SK-N-SH (cell line): ENCODE results near the gene ASGR1. TPM values are rescaled to one million over a fixed set of nuclear protein-coding genes. Genes with fewer than 3 reads are reported as not detected.

Source experiments
- CTCF ChIA-PET: fragments of 300-600, 350-600 bp; formaldehyde crosslinking; extraction: SDS; loops from one replicate; lab custom pipeline; 2021; lab: Yijun Ruan, JAX
- POLR2A ChIA-PET: fragments of 350-600 bp; sonication (Branson Sonifier 250); formaldehyde crosslinking; extraction: SDS; loops from one replicate; lab custom pipeline; 2020; ENCODE audit warnings: antibody characterized with exemption, inconsistent platforms; lab: Yijun Ruan, JAX
- DNase-seq: peaks from one replicate; pipeline ENCODE4 v3.0.0; 2012
- H2AFZ ChIP-seq: fragments of 200-600 bp; sonication (generic); 2 replicates; pipeline ENCODE4 v1.8.1; 2016; ENCODE audit warnings: antibody characterized with exemption, mild to moderate bottlenecking, low read depth
- H3F3A ChIP-seq: fragments of 200-600 bp; sonication (generic); replicated peaks from 2 replicates; pipeline ENCODE3; 2016; ENCODE audit warnings: antibody characterized with exemption, mild to moderate bottlenecking; ENCODE audit not compliant: insufficient read depth
- H3K27ac ChIP-seq, 2 experiments: fragments of 200-500 bp in 1 of 2; fragments of 200-600 bp in 1 of 2; sonication (Bioruptor generic) in 1 of 2; sonication (generic), shearing (Covaris generic) in 1 of 2; 2 replicates each; pipeline versions ENCODE4 v1.5.1 to v1.6.1; 2014 to 2016; ENCODE audit warnings: low read depth in 2 of 2, inconsistent platforms in 1 of 2, low read length in 1 of 2, mild to moderate bottlenecking in 1 of 2, mixed read lengths in 1 of 2
- H3K27me3 ChIP-seq: fragments of 200-600 bp; sonication (generic), shearing (Covaris generic); 2 replicates; pipeline ENCODE4 v1.6.1; 2016; ENCODE audit warnings: mixed run types; ENCODE audit not compliant: insufficient read depth
- H3K36me3 ChIP-seq, 2 experiments: fragments of 200-500 bp in 1 of 2; fragments of 200-600 bp in 1 of 2; sonication (Bioruptor generic) in 1 of 2; sonication (generic) in 1 of 2; replicated peaks in 1 of 2; 2 replicates each; pipeline versions ENCODE3 to v1.5.1; 2014 to 2016; ENCODE audit warnings: low read length in 1 of 2, mild to moderate bottlenecking in 1 of 2; ENCODE audit not compliant: insufficient read depth in 2 of 2, control insufficient read depth in 1 of 2
- H3K4me1 ChIP-seq, 2 experiments: fragments of 200-500 bp in 1 of 2; fragments of 200-600 bp in 1 of 2; sonication (Bioruptor generic) in 1 of 2; sonication (generic), shearing (Covaris generic) in 1 of 2; 2 replicates each; pipeline versions ENCODE4 v1.5.1 to v1.6.1; 2014 to 2016; ENCODE audit warnings: low read depth in 1 of 2, low read length in 1 of 2, mixed run types in 1 of 2; ENCODE audit not compliant: insufficient read depth in 2 of 2, control insufficient read depth in 1 of 2
- H3K4me2 ChIP-seq: fragments of 200-600 bp; sonication (generic), shearing (Covaris generic); 2 replicates; pipeline ENCODE4 v1.6.1; 2017; ENCODE audit warnings: mixed run types
- H3K4me3 ChIP-seq, 2 experiments: fragments of 200-500 bp in 1 of 2; fragments of 200-600 bp in 1 of 2; sonication (Bioruptor generic) in 1 of 2; sonication (generic), shearing (Covaris generic) in 1 of 2; 2 replicates each; pipeline versions ENCODE4 v1.5.1 to v1.8.1; 2014 to 2016; ENCODE audit warnings: low read depth in 2 of 2, inconsistent platforms in 1 of 2, low read length in 1 of 2, mild to moderate bottlenecking in 1 of 2, mixed read lengths in 1 of 2, moderate library complexity in 1 of 2
- H3K79me2 ChIP-seq: fragments of 200-600 bp; sonication (generic); 2 replicates; pipeline ENCODE4 v1.8.1; 2017; ENCODE audit warnings: mild to moderate bottlenecking; ENCODE audit not compliant: insufficient read depth
- H3K9ac ChIP-seq: fragments of 200-600 bp; sonication (generic); 2 replicates; pipeline ENCODE4 v1.6.1; 2017; ENCODE audit warnings: mixed run types
- H3K9me2 ChIP-seq: fragments of 200-600 bp; sonication (generic); 2 replicates; pipeline ENCODE4 v1.6.1; 2017; ENCODE audit warnings: mixed run types
- H3K9me3 ChIP-seq: fragments of 200-600 bp; sonication (generic); 2 replicates; pipeline ENCODE4 v1.6.1; 2017; ENCODE audit warnings: mixed run types, mild to moderate bottlenecking, moderate library complexity
- H4K20me1 ChIP-seq: fragments of 200-600 bp; sonication (generic); 2 replicates; pipeline ENCODE4 v1.6.1; 2017; ENCODE audit warnings: mild to moderate bottlenecking, mixed run types; ENCODE audit not compliant: insufficient read depth
- ELF1 ChIP-seq: IDR thresholded peaks from 2 replicates; pipeline ENCODE4 v1.4.0; 2012
- FOXM1 ChIP-seq: IDR thresholded peaks from 2 replicates; pipeline ENCODE4 v1.4.0; 2012; ENCODE audit warnings: low read depth, mild to moderate bottlenecking
- GATA2 ChIP-seq: sonication (generic); formaldehyde crosslinking; IDR thresholded peaks from 2 replicates; pipeline ENCODE4 v1.5.0; 2020; ENCODE audit warnings: mild to moderate bottlenecking, missing genetic modification reagents
- JUND ChIP-seq: IDR thresholded peaks from 2 replicates; pipeline ENCODE4 v1.4.0; 2012
- NFIC ChIP-seq: IDR thresholded peaks from 2 replicates; pipeline ENCODE4 v1.4.0; 2012; ENCODE audit warnings: borderline replicate concordance
- NRF1 ChIP-seq: IDR thresholded peaks from 2 replicates; pipeline ENCODE4 v1.6.1; 2012; ENCODE audit warnings: low read depth, mild to moderate bottlenecking, low read length
- RAD21 ChIP-seq: IDR thresholded peaks from 2 replicates; pipeline ENCODE4 v1.6.1; 2012; ENCODE audit warnings: mild to moderate bottlenecking, low read length
- SMC3 ChIP-seq: IDR thresholded peaks from 2 replicates; pipeline ENCODE4 v1.6.1; 2012; ENCODE audit warnings: low read depth, low read length, improper control_type of control experiment
- TAF1 ChIP-seq: IDR thresholded peaks from 2 replicates; pipeline ENCODE4 v1.6.1; 2012; ENCODE audit warnings: low read depth, mild to moderate bottlenecking, low read length, moderate library complexity, borderline replicate concordance
- TEAD4 ChIP-seq: IDR thresholded peaks from 2 replicates; pipeline ENCODE4 v1.4.0; 2012; ENCODE audit warnings: mild to moderate bottlenecking, borderline replicate concordance; ENCODE audit not compliant: insufficient read depth
- YY1 ChIP-seq: IDR thresholded peaks from 2 replicates; pipeline ENCODE4 v1.4.0; 2012; ENCODE audit warnings: low read depth, mild to moderate bottlenecking
- WGBS: methylation state at CpG from one replicate; pipeline ENCODE4 v1.1.6; 2017; ENCODE audit warnings: low lambda C conversion rate; 5-methylcytosine and 5-hydroxymethylcytosine counted together
- polyA plus RNA-seq, 3 experiments: library from polyadenylated mRNA; depleted of rRNA; stranded (reverse); fragments of >200 nt; gene quantifications; 2 replicates each; pipeline ENCODE4 v1.2.3, GENCODE V29; 2012
- TF ChIP-seq, protein P1 (sequence below): IDR thresholded peaks from 2 replicates; pipeline ENCODE4 v1.4.0; 2012; ENCODE audit warnings: low read depth, borderline replicate concordance
- TF ChIP-seq, protein P2 (sequence below): fragments of 200-600 bp; sonication (generic); IDR thresholded peaks from 2 replicates; pipeline ENCODE4 v1.6.1; 2017; ENCODE audit warnings: antibody characterized with exemption, mild to moderate bottlenecking, moderate library complexity
- TF ChIP-seq, protein P3 (sequence below): IDR thresholded peaks from 2 replicates; pipeline ENCODE4 v1.4.0; 2012; ENCODE audit warnings: low read depth

ASGR1 gene
- polyA plus RNA-seq, 1 of the 3 experiments (the other 2 are of a cell fraction), result 2.1 TPM

DNA sequence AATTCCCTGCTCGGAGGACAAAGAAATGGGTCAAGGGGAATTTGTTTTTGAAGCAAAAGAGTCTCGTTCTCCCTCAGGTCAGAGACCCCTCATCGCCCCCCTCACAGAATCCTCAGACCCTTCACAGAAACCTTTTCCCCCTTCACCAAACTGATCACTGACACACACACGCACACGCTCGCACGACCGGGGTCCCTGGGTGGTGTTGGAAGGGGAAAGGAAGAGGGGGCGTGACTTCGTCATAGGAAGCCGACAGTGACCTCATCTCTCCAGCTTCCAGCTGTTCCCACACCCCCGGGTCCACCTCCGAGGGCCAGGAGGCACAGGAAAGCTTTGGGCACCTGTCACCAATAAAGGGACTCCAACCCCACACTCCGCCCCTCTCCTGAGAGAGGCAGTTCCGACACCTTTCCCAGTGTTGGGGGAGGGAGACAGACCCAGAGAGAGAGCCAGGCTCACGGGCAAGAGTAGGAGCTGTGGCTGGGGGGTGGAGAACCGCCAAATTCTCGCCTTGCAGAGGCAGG is 1.2 kb downstream of the ASGR1 start:
- peaks cover 3% of the 10 kb centered on the region for H3F3A ChIP-seq
- no peaks in the 10 kb centered on the region for H3K79me2 ChIP-seq
- H4K20me1 ChIP-seq, result no peaks in the 10 kb centered on the region
- no peak overlapping the region for H3K27ac ChIP-seq
- DNase-seq, result peak; percentile 70
- 25% methylated on average over 16 of the region's 18 CpGs for WGBS
- ChIA-PET POLR2A (interaction anchor here (1.2 to 1.5 kb wide), 3 partner anchors 10 to 20 kb away, joined by 3 to 5 read pairs (median 4); no protein-coding TSS in a partner anchor), CTCF (interaction anchor here (0.6 to 12.9 kb wide), 39 partner anchors 8 to 174 kb away, joined by 3 to 217 read pairs (median 7); partner anchors contain the start of genes ASGR2, CLEC10A, SLC16A11 and SLC2A4)
- H2AFZ ChIP-seq, result peak overlapping the region; percentile 68; the same call in 1 of the 2 replicates
- peak overlapping the region; percentile 35; the same call in 1 of the 2 replicates for H3K9ac ChIP-seq
- no peaks in the 10 kb centered on the region for H3K36me3 ChIP-seq
- peak overlapping the region; percentile 93 for H3K4me2 ChIP-seq
- H3K9me3 ChIP-seq, result no peaks in the 10 kb centered on the region
- TF ChIP-seq, protein P1, sequence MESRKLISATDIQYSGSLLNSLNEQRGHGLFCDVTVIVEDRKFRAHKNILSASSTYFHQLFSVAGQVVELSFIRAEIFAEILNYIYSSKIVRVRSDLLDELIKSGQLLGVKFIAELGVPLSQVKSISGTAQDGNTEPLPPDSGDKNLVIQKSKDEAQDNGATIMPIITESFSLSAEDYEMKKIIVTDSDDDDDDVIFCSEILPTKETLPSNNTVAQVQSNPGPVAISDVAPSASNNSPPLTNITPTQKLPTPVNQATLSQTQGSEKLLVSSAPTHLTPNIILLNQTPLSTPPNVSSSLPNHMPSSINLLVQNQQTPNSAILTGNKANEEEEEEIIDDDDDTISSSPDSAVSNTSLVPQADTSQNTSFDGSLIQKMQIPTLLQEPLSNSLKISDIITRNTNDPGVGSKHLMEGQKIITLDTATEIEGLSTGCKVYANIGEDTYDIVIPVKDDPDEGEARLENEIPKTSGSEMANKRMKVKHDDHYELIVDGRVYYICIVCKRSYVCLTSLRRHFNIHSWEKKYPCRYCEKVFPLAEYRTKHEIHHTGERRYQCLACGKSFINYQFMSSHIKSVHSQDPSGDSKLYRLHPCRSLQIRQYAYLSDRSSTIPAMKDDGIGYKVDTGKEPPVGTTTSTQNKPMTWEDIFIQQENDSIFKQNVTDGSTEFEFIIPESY, result no peak
- no peak for TF ChIP-seq NRF1
- TF ChIP-seq, protein P2, sequence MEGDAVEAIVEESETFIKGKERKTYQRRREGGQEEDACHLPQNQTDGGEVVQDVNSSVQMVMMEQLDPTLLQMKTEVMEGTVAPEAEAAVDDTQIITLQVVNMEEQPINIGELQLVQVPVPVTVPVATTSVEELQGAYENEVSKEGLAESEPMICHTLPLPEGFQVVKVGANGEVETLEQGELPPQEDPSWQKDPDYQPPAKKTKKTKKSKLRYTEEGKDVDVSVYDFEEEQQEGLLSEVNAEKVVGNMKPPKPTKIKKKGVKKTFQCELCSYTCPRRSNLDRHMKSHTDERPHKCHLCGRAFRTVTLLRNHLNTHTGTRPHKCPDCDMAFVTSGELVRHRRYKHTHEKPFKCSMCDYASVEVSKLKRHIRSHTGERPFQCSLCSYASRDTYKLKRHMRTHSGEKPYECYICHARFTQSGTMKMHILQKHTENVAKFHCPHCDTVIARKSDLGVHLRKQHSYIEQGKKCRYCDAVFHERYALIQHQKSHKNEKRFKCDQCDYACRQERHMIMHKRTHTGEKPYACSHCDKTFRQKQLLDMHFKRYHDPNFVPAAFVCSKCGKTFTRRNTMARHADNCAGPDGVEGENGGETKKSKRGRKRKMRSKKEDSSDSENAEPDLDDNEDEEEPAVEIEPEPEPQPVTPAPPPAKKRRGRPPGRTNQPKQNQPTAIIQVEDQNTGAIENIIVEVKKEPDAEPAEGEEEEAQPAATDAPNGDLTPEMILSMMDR, result no peak
- no peak for TF ChIP-seq GATA2 (CRISPR knock-in tag)
- no peak for TF ChIP-seq YY1
- no peak for TF ChIP-seq ELF1
- TF ChIP-seq RAD21, result no peak
- TF ChIP-seq, protein P3, sequence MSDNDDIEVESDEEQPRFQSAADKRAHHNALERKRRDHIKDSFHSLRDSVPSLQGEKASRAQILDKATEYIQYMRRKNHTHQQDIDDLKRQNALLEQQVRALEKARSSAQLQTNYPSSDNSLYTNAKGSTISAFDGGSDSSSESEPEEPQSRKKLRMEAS, result no peak
- no peak for TF ChIP-seq TAF1
- no peak for TF ChIP-seq FOXM1
- no peak for TF ChIP-seq NFIC
- no peak for TF ChIP-seq SMC3
- no peak for TF ChIP-seq TEAD4
- no peak for TF ChIP-seq JUND
- peaks cover 0 to 8% of the 10 kb centered on the region in 2 experiments; a peak in 1 of 4 replicates for H3K4me1 ChIP-seq
- H3K27me3 ChIP-seq, result no peaks in the 10 kb centered on the region
- H3K9me2 ChIP-seq, result no peaks in the 10 kb centered on the region
- peak overlapping the region; percentile 38 to 56 for H3K4me3 ChIP-seq
